Neural progenitor cell (in vitro differentiated cells): ENCODE measurements around the gene TBC1D30.

ENCODE experiments used
- EZH2 ChIP-seq: fragments of 200-600 bp; sonication (generic); IDR thresholded peaks from 2 replicates; pipeline ENCODE4 v1.6.1; 2017; ENCODE audit warnings: antibody characterized with exemption, mild to moderate bottlenecking, moderate library complexity
- EZH2phosphoT487 ChIP-seq: fragments of 200-600 bp; sonication (generic); IDR thresholded peaks from 2 replicates; pipeline ENCODE4 v1.6.1; 2017; ENCODE audit warnings: antibody characterized with exemption
- TF ChIP-seq, protein P1 (sequence below): fragments of 200-600 bp; sonication (generic); IDR thresholded peaks from 2 replicates; pipeline ENCODE4 v1.5.1; 2017; ENCODE audit warnings: antibody characterized with exemption, mild to moderate bottlenecking

DNA sequence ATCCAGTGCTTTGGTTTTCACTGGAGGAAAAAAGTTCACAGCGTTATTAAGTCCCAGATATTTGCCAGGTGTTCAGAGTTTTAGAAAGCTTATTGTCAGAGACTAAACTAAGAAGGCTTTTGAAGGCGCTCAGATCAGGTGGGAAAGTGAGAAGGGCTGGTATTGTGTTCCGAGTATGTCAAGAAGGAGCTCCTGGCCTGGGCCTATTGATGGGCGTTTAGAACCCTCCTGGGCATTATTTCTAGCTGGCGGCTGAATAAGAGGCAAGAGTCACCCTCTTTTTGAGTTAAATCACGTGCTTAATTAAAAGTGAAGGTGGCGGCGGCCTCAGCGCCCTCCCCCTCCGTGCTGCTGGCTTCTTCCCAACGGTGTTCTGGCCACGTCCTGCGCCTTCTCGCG is 44.3 kb upstream of the TBC1D30 start:
- TF ChIP-seq, protein P1, sequence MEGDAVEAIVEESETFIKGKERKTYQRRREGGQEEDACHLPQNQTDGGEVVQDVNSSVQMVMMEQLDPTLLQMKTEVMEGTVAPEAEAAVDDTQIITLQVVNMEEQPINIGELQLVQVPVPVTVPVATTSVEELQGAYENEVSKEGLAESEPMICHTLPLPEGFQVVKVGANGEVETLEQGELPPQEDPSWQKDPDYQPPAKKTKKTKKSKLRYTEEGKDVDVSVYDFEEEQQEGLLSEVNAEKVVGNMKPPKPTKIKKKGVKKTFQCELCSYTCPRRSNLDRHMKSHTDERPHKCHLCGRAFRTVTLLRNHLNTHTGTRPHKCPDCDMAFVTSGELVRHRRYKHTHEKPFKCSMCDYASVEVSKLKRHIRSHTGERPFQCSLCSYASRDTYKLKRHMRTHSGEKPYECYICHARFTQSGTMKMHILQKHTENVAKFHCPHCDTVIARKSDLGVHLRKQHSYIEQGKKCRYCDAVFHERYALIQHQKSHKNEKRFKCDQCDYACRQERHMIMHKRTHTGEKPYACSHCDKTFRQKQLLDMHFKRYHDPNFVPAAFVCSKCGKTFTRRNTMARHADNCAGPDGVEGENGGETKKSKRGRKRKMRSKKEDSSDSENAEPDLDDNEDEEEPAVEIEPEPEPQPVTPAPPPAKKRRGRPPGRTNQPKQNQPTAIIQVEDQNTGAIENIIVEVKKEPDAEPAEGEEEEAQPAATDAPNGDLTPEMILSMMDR: no peak
- TF ChIP-seq EZH2phosphoT487 (no peak), EZH2 (no peak)
